ENCODE measurements around the gene GNAZ. TPM values are rescaled to one million over a fixed set of nuclear protein-coding genes. Genes with fewer than 3 reads are reported as not detected.
"Not testable (repeated sequence)": the region's sequence is repeated elsewhere in the genome, so short reads cannot be mapped to it uniquely, and the experiment has no call there.

Gene GNAZ
- total RNA-seq, 1 experiment from 2014 or later: 11.1 TPM

- BruUV-seq (replicated peaks): no TSS peak
- TF ChIP-seq POLR2AphosphoS5 (IDR thresholded peaks at IDR 0.05; ENCODE audit: low read depth, low read length): no peak
- Histone ChIP-seq H2AFZ (ENCODE audit: low read depth, low read length, poor library complexity, severe bottlenecking) (no peak overlapping the region), H3K4me3 (replicated peaks in 1 of 2; ENCODE audit: low read depth in 1 of 2, low read length in 2 of 2) (no peak overlapping the region), H3K4me2 (ENCODE audit: low read length) (no peak overlapping the region), H3K9ac (ENCODE audit: low read length) (no peak overlapping the region), H3K9me3 (ENCODE audit: control insufficient read depth in 1 of 2, insufficient read depth in 1 of 2, low read depth in 1 of 2, low read length in 2 of 2) (no peaks in the 10 kb centered on the region), H4K20me1 (ENCODE audit: insufficient read depth) (no peaks in the 10 kb centered on the region), H3K79me2 (ENCODE audit: insufficient read depth, low read length) (no peaks in the 10 kb centered on the region), H3K27me3 (ENCODE audit: insufficient read depth, low read length) (no peaks in the 10 kb centered on the region), H3K36me3 (ENCODE audit: control insufficient read depth in 1 of 2, insufficient read depth in 2 of 2, low read length in 2 of 2) (no peaks in the 10 kb centered on the region), H3K9me2 (ENCODE audit: insufficient read depth) (no peaks in the 10 kb centered on the region), H3K27ac (ENCODE audit: low read depth, low read length) (no peak overlapping the region), H3K4me1 (ENCODE audit: control insufficient read depth in 1 of 2, insufficient read depth in 2 of 2, low read length in 2 of 2) (no peaks in the 10 kb centered on the region)
- POLR2A ChIA-PET: no interaction called here
- ATAC-seq (no peak), DNase-seq (ENCODE audit: low read depth, low spot score) (no peak)
- RAD21 ChIA-PET (ENCODE audit: low non-redundant PET in 1 of 2, low total read pairs in 2 of 2, uncharacterized antibody in 2 of 2, unreplicated experiment in 2 of 2): no interaction called here
- CTCF ChIA-PET: no interaction called here
- intact Hi-C loops (cut with micrococcal nuclease): no loop called here
Observed at GRCh38 chr22:23026777-23027176, 43.5 kb upstream of the GNAZ start.

GRCh38 chr22:23027849-23028248, 42.5 kb upstream of the GNAZ start:
- BruUV-seq (replicated peaks); H3K9me2 ChIP-seq (ENCODE audit: insufficient read depth); H3K9me3 ChIP-seq (ENCODE audit: control insufficient read depth in 1 of 2, insufficient read depth in 1 of 2, low read depth in 1 of 2, low read length in 2 of 2); H3K4me3 ChIP-seq (replicated peaks in 1 of 2; ENCODE audit: low read depth in 1 of 2, low read length in 2 of 2); H2AFZ ChIP-seq (ENCODE audit: low read depth, low read length, poor library complexity, severe bottlenecking); H3K9ac ChIP-seq (ENCODE audit: low read length); H3K27ac ChIP-seq (ENCODE audit: low read depth, low read length); CTCF ChIA-PET; H4K20me1 ChIP-seq (ENCODE audit: insufficient read depth); intact Hi-C loops (cut with micrococcal nuclease); H3K4me1 ChIP-seq (ENCODE audit: control insufficient read depth in 1 of 2, insufficient read depth in 2 of 2, low read length in 2 of 2); POLR2A ChIA-PET; H3K36me3 ChIP-seq (ENCODE audit: control insufficient read depth in 1 of 2, insufficient read depth in 2 of 2, low read length in 2 of 2); DNase-seq (ENCODE audit: low read depth, low spot score); H3K79me2 ChIP-seq (ENCODE audit: insufficient read depth, low read length); ATAC-seq; H3K4me2 ChIP-seq (ENCODE audit: low read length); RAD21 ChIA-PET (ENCODE audit: low non-redundant PET in 1 of 2, low total read pairs in 2 of 2, uncharacterized antibody in 2 of 2, unreplicated experiment in 2 of 2); H3K27me3 ChIP-seq (ENCODE audit: insufficient read depth, low read length): not testable (repeated sequence)

GRCh38 chr22:23029521-23030228, 40.6 kb upstream of the GNAZ start:
- no peaks in the 10 kb centered on the region for H3K36me3 ChIP-seq (ENCODE audit: control insufficient read depth in 1 of 2, insufficient read depth in 2 of 2, low read length in 2 of 2)
- no TSS peak for BruUV-seq (replicated peaks)
- no peaks in the 10 kb centered on the region for H3K4me1 ChIP-seq (ENCODE audit: control insufficient read depth in 1 of 2, insufficient read depth in 2 of 2, low read length in 2 of 2)
- ChIA-PET CTCF (no interaction called here), RAD21 (ENCODE audit: low non-redundant PET in 1 of 2, low total read pairs in 2 of 2, uncharacterized antibody in 2 of 2, unreplicated experiment in 2 of 2) (no interaction called here), POLR2A (no interaction called here)
- H2AFZ ChIP-seq (ENCODE audit: low read depth, low read length, poor library complexity, severe bottlenecking): no peak overlapping the region
- H3K79me2 ChIP-seq (ENCODE audit: insufficient read depth, low read length): no peaks in the 10 kb centered on the region
- H3K9ac ChIP-seq (ENCODE audit: low read length): no peak overlapping the region
- intact Hi-C loops (cut with micrococcal nuclease): no loop called here
- no peak overlapping the region for H3K27ac ChIP-seq (ENCODE audit: low read depth, low read length)
- H3K9me3 ChIP-seq (ENCODE audit: control insufficient read depth in 1 of 2, insufficient read depth in 1 of 2, low read depth in 1 of 2, low read length in 2 of 2): no peaks in the 10 kb centered on the region
- no peak overlapping the region for H3K4me3 ChIP-seq (replicated peaks in 1 of 2; ENCODE audit: low read depth in 1 of 2, low read length in 2 of 2)
- ATAC-seq (no peak), DNase-seq (ENCODE audit: low read depth, low spot score) (no peak)
- no peak overlapping the region for H3K4me2 ChIP-seq (ENCODE audit: low read length)
- H3K27me3 ChIP-seq (ENCODE audit: insufficient read depth, low read length): no peaks in the 10 kb centered on the region
- H4K20me1 ChIP-seq (ENCODE audit: insufficient read depth): no peaks in the 10 kb centered on the region
- H3K9me2 ChIP-seq (ENCODE audit: insufficient read depth): no peaks in the 10 kb centered on the region
- TF ChIP-seq YY1 (IDR thresholded peaks at IDR 0.05; ENCODE audit: extremely low read depth, insufficient replicate concordance, low read depth, low read length) (no peak), CBX3 (IDR thresholded peaks at IDR 0.05; ENCODE audit: low read depth) (no peak), CEBPB (IDR thresholded peaks at IDR 0.05; ENCODE audit: low read depth) (no peak), POLR2AphosphoS5 (IDR thresholded peaks at IDR 0.05; ENCODE audit: low read depth, low read length) (no peak), ZNF274 (IDR thresholded peaks at IDR 0.05; ENCODE audit: low read depth, low read length) (no peak), ZBTB33 (IDR thresholded peaks at IDR 0.05; ENCODE audit: extremely low read depth, insufficient replicate concordance, low read length) (no peak), RAD21 (IDR thresholded peaks at IDR 0.05; ENCODE audit: low read depth) (no peak), SIN3A (IDR thresholded peaks at IDR 0.05; ENCODE audit: low read depth) (no peak), TCF7L2 (IDR thresholded peaks at IDR 0.05; ENCODE audit: borderline replicate concordance, extremely low read depth, insufficient read depth, insufficient read length) (no peak), ZFX (IDR thresholded peaks at IDR 0.05) (no peak), ATF3 (IDR thresholded peaks at IDR 0.05) (no peak), FOSL1 (IDR thresholded peaks at IDR 0.05; ENCODE audit: low read depth) (no peak)

Data from HCT116 (cell line).